Fibroblast of skin of back (primary cell): ENCODE data around the gene STK24.
A peak's percentile ranks its signal among the peaks of the same experiment; 100 is the strongest.

Experiments
- DNase-seq: peaks from one replicate; pipeline ENCODE4 v3.0.0-alpha.2; 2013

STK24 gene

DNA sequence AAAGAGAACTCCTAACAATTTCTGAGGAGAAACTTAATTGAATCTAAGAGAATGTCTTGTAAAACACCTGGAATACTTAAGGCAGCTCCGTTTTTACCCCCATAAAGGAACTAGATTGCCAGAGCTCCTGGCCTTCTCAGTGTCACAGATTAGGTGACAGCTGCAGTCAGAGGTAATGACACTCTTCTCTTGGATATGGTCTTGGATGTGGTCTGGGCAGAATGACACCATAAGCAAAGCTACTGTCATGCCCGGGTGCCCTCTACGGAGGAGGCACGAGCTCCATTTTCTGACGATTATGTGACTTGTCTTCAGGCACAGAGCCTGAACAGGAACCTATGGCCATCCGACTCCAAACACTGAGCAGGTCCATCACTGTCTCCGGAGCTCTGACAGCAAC, 46.7 kb downstream of the STK24 start:
- DNase-seq = no peak

DNA sequence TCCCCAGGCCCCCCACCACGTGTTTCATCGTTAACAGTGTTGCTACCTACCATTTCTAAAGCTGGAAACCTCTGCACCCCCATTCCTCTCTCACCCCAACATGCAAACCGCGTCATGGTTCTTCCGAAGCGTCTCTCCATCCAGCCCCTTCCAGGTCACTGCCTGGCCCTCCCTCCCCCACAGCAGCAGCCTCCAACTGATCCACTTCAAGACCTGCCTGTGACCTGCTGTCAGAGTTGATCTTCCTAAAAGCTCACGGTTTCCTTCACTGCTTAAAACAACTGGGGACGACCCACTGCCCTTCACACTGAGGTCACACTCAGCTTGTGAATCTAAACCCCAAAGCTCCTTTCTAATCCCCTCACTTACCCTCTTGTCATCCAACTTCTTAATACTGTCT, 47.7 kb downstream of the STK24 start:
- DNase-seq = no peak

DNA sequence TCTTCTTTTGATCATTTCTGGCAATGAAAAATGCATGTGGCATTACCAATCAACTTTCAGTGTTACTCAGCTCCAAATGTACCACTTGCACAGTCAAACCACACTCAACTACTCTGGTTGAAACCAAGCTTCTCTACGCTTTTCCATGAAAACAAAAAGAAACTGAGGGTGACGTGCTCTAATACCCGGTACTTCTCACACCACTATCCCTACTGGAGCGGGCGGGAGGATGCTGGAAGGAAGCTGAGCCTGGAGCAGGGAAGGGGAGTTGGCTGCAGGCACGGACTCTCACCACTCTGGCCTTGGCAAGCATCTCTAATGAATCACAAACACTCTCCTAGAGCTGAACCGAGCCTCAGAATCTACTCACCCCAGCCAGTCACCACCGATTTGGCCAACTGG, 48.2 kb downstream of the STK24 start:
- peak; percentile 51 for DNase-seq

DNA sequence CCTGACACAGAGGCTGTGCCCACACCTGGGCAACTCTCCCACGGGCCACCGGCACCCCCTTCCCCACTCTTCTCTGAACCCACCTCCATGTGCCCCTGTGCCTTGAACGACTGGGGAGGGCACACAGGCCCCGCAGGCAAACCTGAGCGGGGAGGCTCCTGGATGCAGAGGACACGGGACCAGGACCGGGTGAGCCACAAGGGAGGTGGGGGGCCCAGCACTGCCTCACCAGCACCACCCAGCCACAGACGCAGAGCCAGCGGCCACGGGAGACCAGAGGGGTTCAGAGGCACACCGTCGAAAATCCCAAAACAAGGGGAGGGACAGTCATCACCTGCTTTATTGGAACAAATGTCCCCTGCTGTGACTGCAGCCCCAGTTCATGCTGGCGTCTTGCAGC, 49.4 kb downstream of the STK24 start:
- no peak for DNase-seq

- DNase-seq = no peak
Observed at GRCh38 chr13:98526182-98526512, 50.8 kb downstream of the STK24 start.

GRCh38 chr13:98525456-98526181, 51.3 kb downstream of the STK24 start:
- no peak for DNase-seq

DNA sequence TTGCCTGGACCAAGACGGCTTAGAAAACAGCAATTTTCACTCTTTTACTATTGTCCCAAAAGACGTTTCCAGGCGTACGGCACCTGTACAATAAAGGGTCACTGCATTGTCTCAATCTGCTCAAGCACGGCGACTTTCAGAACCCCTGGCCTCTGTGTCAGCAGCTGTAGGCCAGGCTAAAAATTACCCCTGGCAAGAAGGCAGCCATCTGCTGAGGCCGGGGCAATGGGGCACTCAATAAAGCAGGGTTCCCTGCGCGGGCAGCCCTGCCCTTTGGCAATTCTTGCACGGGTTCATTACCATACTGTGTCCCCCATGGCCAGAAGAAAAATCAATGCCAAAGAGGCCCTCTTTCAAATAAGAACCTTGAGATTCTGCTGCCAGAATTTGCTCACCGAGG, 52.1 kb downstream of the STK24 start:
- no peak for DNase-seq

- no peak for DNase-seq
Observed at GRCh38 chr13:98524391-98524790, 52.5 kb downstream of the STK24 start.

GRCh38 chr13:98523455-98524102, 53.3 kb downstream of the STK24 start:
- DNase-seq = no peak

- DNase-seq = no peak
Observed at GRCh38 chr13:98522371-98522770, 54.5 kb downstream of the STK24 start.

DNA sequence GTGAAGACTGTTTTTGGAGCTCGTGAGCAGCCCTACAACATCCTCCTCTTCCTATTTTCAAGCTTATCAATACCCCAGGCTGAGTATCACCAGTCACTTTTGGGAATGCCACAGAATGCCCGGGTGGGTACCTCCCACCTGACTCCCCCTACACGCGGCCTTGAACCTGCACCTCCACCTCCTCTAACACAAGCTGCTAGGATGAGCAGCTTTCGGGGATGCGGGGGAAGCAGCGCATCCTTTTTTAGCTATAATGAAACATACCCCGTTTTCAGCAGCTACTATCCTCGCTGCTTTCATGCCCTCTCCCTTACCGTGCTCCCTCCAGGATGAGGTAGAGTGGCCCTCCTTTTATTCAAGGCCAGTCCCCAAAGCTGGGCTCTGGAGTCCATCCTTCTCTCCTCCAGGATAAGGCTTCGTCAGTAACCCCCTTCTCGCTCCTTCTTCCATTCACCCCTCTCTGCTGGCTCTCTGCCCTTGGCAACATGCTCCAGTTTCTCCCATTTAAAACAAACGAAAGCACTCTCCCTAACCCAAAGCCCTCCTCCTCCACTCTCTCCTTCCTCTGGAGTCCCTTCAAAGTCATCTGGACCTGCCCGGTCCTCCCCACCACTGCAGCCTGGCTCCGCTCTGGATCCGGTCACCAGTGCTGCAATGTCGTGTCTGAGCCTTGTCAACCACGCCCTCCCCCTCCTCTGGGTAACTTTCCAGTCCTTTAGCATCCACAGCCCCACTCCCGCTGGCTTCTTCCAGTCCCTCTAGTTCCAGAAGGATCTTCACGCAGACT, 55.3 kb downstream of the STK24 start:
- no peak for DNase-seq

DNA sequence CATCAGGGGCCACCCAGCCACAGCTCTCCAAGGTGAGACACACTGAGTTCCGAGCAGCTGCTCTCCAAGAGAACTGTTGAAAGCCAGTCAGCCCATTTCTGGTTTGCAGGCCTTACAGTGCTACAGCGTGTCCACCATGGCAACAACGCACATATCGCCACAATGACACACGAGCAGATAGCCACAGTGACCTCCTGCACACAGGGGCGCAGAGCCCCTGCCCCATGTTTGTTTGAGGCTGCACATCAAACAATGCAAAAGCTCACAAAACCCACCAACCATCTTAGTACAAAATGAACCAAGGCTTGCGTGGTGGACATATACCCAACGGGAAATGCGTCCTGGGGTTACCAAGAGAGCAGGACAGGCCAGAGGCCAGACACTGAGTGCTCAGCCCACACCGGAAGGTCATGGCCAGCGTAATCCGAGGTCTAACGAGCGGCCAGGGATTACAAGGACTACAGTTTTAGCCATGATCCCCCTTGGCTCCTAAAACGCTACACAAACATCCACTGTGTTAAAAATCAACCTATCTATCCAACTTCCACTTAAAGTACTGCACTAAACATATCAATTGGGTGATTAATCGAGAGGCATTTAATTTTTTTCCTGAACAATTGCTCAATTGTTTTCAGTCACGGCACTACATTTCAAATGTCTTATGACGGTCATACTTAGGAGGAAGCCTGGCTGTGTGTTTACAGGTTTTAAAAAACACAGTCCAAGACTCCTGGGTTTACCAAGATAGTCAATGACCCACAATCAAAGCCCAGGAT, 56.0 kb downstream of the STK24 start:
- DNase-seq = no peak

GRCh38 chr13:98519976-98520375, 56.9 kb downstream of the STK24 start:
- DNase-seq = no peak

- DNase-seq = no peak
Observed at GRCh38 chr13:98517576-98518310, 59.2 kb downstream of the STK24 start.

DNA sequence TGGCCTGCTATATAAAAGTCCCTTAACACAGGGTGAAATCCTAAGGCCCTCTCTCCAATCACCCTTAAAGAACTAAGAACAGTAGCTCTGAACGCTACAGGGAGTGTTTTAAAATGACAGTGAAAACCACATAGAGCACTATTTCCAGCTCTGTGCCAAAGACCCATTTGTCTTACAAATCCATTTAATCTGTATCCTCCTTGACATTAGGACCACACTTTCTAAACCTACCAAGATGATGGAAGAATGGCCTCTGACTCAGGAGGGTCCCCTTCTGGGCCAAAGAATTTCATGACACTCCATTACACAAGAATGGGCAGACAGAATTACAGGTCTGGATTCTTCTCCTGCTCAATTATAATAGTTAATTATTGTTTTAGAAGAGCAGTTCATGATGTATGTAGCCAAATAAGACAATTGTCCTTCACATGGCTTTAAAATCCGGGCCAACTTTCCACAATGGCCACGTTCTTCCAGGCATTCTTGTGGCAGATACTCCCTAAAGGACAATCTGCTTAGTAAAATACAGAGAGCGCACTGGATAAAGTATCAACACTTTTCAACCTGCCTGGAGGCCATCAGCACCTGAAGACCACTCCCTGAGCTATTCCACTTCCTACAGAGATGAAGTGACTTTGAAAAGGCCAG, 61.0 kb downstream of the STK24 start:
- no peak for DNase-seq

DNA sequence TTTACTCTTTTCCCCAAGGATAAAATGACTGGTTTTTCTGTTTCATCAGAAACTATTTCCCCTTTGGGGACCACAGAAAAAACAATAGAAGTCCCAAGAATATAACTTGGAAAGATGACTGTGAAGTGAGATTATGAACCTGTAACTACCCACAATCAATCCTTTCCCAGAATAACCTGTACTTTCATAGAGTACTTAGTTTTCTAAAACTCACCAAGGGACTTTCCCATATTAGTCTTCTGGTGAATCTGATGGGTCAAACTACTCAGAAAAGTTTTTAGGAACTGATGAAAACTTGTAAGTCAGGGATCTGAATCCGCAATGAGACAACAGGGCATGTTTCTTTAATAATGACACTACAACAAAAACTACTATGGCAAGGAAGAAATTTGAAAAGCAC, 62.6 kb downstream of the STK24 start:
- DNase-seq = no peak

DNA sequence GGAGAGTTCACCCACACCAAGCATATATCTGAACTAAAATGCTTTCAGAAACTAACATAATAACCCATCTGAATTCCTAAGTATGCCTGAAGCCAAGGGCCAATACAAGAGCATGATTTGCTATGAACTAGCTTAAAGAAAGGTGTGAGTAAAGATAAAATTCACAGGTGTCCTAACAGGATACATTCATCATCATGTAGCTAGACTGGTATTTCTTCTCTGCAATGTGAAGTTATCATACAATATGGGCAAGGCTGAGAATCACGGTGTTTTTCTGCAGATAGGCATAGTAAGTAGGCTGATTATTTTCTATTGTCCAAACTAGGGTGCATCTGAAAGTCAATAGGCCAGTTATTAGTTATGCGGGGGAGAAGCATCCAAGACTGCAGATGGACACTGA, 63.1 kb downstream of the STK24 start:
- no peak for DNase-seq

DNA sequence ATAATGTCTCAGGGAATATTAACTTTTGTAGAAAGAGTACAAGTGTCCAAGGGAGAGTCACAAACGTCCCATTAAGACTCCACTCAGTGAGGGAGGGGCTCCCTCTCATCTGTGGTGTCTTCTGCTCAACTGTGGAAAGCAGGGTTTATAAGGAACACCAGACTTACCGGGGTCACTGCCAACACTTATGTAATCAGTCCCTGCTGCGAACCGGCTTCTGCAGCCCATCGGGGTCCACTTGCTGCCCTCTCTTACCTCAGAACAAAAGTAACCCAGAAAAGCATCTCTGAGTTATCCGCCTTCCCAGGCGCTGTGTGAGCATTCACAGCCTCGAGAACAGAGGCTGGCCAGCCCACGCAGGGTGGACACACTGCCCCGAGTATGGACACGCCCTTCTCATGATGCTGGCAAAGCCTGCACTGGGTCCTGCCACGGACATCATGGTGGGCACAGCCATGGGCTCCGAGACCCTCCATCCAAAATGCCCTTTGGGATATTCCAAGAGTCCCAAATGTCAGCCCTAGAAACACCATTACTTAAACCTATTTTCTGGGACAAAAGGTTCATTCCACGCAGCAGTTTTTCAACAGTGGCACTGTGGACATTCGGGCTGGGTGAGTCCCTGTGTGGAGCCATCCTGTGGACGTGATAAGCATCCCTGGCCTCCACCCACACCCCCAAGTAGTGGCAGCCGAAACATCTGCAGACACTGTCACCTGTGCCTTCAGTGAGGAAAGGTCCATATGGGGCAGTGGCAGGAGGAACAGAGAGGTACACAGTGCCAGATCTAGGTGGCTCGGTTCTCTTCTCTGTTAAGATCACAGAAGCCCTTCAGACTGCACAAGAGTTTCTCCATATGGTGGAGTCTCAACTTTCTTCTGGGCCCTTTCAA, 63.9 kb downstream of the STK24 start:
- DNase-seq = no peak

- DNase-seq = no peak
Observed at GRCh38 chr13:98511435-98511834, 65.5 kb downstream of the STK24 start.

DNA sequence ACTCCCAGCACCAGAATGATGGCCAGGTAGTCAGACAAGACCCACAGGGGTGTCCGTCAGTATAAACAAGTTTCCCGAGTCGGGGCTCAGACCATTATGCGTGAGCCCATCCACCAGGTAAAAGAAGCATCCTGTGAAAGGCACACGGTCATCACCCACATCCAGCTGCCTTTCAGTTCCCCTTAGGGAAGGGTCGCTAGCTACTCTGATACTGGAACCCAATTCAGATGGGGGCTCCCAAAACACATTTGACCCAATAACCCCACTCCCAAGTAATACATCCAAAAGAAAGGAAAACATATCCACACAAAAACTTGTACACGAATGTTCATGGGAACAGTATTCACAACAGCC, 66.8 kb downstream of the STK24 start:
- DNase-seq = no peak
